Myocyte (in vitro differentiated cells): ENCODE results near the gene IBA57. TPM values are rescaled to one million over a fixed set of nuclear protein-coding genes. Genes with fewer than 3 reads are reported as not detected.
A peak's percentile ranks its signal among the peaks of the same experiment; 100 is the strongest.
"Not testable (repeated sequence)": the region's sequence is repeated elsewhere in the genome, so short reads cannot be mapped to it uniquely, and the experiment has no call there.

Experiments used
- DNase-seq: peaks from one replicate; pipeline ENCODE4 v3.0.0-alpha.2; 2012; ENCODE audit warnings: low read depth
- total RNA-seq: library from RNA; depleted of rRNA; stranded (reverse); fragments of >200 nt; gene quantifications from 2 replicates; pipeline ENCODE4 v1.2.3, GENCODE V29; 2014

IBA57 gene
- total RNA-seq, 1 donor from 2014 or later = 1.9 TPM

GRCh38 chr1:228224198-228225164, 58.9 kb downstream of the IBA57 start:
- DNase-seq = no peak

- DNase-seq = no peak
These were observed 59.6 kb downstream of the IBA57 start for GRCh38 chr1:228225165-228225710.

GRCh38 chr1:228225740-228226139, 60.1 kb downstream of the IBA57 start:
- DNase-seq = no peak

- DNase-seq = no peak
These were observed 60.7 kb downstream of the IBA57 start for GRCh38 chr1:228226141-228226874.

- no peak for DNase-seq
These were observed 61.6 kb downstream of the IBA57 start for GRCh38 chr1:228226956-228227791.

- not testable (repeated sequence) for DNase-seq
These were observed 62.5 kb downstream of the IBA57 start for GRCh38 chr1:228228147-228228546.

- peak; percentile 54 for DNase-seq
These were observed 63.0 kb downstream of the IBA57 start for GRCh38 chr1:228228601-228229074.

- DNase-seq = no peak
These were observed 65.6 kb downstream of the IBA57 start for GRCh38 chr1:228231189-228231588.

Other genes starting within 250 kb of the IBA57 start
- gene WNT9A, start 217.9 kb upstream of the IBA57 start, total RNA-seq = 6.5 and 10.6 TPM in 2 replicates
- gene WNT3A, start 158.8 kb upstream of the IBA57 start, total RNA-seq = not detected in 2 replicates
- 224 and 259 TPM in 2 replicates for gene ARF1, start 83.1 kb upstream of the IBA57 start, total RNA-seq
- 8.1 and 9.3 TPM in 2 replicates for gene C1orf35, start 62.5 kb upstream of the IBA57 start, total RNA-seq
- gene MRPL55, start 56.5 kb upstream of the IBA57 start, total RNA-seq = 67.0 and 82.8 TPM in 2 replicates
- gene GUK1, start 25.5 kb upstream of the IBA57 start, total RNA-seq = 200 and 214 TPM in 2 replicates
- gene GJC2, start 15.9 kb upstream of the IBA57 start, total RNA-seq = 0.26 and 0.80 TPM in 2 replicates
- gene OBSCN, start 42.2 kb downstream of the IBA57 start, total RNA-seq = 51.7 and 59.5 TPM in 2 replicates
- gene TRIM11, start 241.0 kb downstream of the IBA57 start, total RNA-seq = 11.3 and 12.7 TPM in 2 replicates